Measurements from ENCODE around the gene RNF8.
"Not testable (repeated sequence)": the region's sequence is repeated elsewhere in the genome, so short reads cannot be mapped to it uniquely, and the experiment has no call there.

RNF8 gene

DNA sequence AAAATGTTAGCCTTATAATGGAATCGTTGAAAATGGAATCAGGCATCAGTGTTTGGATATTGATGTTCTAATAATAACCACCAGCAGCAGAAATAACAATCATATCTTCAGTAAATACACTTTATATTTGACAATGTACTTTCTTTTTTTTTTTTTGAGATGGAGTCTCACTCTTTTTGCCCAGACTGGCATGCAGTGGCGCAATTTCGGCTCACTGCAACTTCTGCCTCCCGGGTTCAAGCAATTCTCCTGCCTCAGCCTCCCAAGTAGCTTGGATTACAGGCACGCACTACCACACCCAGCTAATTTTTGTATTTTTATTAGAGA, 89.4 kb downstream of the RNF8 start:
- not testable (repeated sequence) for H3K36me3 ChIP-seq (ENCODE audit: control insufficient read depth, insufficient read depth, low read length); H3K4me1 ChIP-seq (ENCODE audit: control insufficient read depth, insufficient read depth, low read length); DNase-seq (ENCODE audit: low read depth, low spot score); H3K27ac ChIP-seq (ENCODE audit: low read length); H3K4me3 ChIP-seq (ENCODE audit: low read length); H3K9me3 ChIP-seq (ENCODE audit: control insufficient read depth, insufficient read depth, low read length); H3K27me3 ChIP-seq (ENCODE audit: control insufficient read depth, insufficient read depth, low read length)
- WGBS (ENCODE audit: insufficient coverage, insufficient read length) = no CpG with 5 or more reads among the region's 5 CpGs

Data from iPS DF 6.9 (cell line).